ENCODE measurements around the gene FKBP5. TPM values are rescaled to one million over a fixed set of nuclear protein-coding genes. Genes with fewer than 3 reads are reported as not detected.

Gene FKBP5
- total RNA-seq, 1 experiment from 2014 or later: 28.3 TPM

- Histone ChIP-seq H3K9ac (ENCODE audit: low read length) (peak overlapping the region; percentile 97), H3K9me3 (ENCODE audit: low read length) (no peaks in the 10 kb centered on the region), H3K4me2 (ENCODE audit: low read depth, low read length, poor library complexity, severe bottlenecking) (peak overlapping the region; percentile 98), H3K4me1 (ENCODE audit: low read length) (peaks cover 58% of the 10 kb centered on the region), H3K4me3 (ENCODE audit: low read length) (peak overlapping the region; percentile 97), H3K79me2 (ENCODE audit: low read length) (no peaks in the 10 kb centered on the region), H3K27ac (ENCODE audit: low read length) (peak overlapping the region; percentile 85), H3K27me3 (ENCODE audit: low read length) (no peaks in the 10 kb centered on the region), H2AFZ (ENCODE audit: low read length) (peak overlapping the region; percentile 98), H3K9me2 (replicated peaks; ENCODE audit: insufficient read depth, low read length) (no peaks in the 10 kb centered on the region), H3K36me3 (ENCODE audit: insufficient read depth, low read length) (no peaks in the 10 kb centered on the region), H4K20me1 (ENCODE audit: insufficient read depth, low read depth, low read length) (no peaks in the 10 kb centered on the region)
- peak; percentile 96 for DNase-seq
These were observed 43.2 kb upstream of the FKBP5 start for GRCh38 chr6:35731736-35732532.

DNA sequence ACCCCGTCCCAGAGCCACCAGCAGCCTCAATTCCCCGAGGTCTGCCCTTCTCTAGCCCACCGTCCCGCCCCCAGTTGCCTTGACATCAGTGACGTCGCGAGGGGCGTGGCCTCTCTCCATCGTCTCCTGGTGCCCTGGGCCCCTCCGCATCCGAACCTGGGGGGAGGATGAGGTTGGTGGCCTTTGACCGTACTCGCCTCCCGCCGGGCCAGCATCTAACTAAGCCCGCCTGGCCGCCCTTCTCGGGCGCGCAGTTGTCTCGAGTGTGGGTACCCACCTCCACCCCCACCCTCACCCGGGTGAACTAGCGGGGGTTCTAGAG is 42.7 kb upstream of the FKBP5 start:
- Histone ChIP-seq H3K79me2 (ENCODE audit: low read length) (no peaks in the 10 kb centered on the region), H3K4me1 (ENCODE audit: low read length) (peaks cover 56% of the 10 kb centered on the region), H3K9me3 (ENCODE audit: low read length) (no peaks in the 10 kb centered on the region), H3K27me3 (ENCODE audit: low read length) (no peaks in the 10 kb centered on the region), H4K20me1 (ENCODE audit: insufficient read depth, low read depth, low read length) (no peaks in the 10 kb centered on the region), H3K9me2 (replicated peaks; ENCODE audit: insufficient read depth, low read length) (no peaks in the 10 kb centered on the region), H3K4me2 (ENCODE audit: low read depth, low read length, poor library complexity, severe bottlenecking) (peak overlapping the region; percentile 98), H2AFZ (ENCODE audit: low read length) (peak overlapping the region; percentile 98), H3K9ac (ENCODE audit: low read length) (peak overlapping the region; percentile 97), H3K36me3 (ENCODE audit: insufficient read depth, low read length) (no peaks in the 10 kb centered on the region), H3K27ac (ENCODE audit: low read length) (peak overlapping the region; percentile 85), H3K4me3 (ENCODE audit: low read length) (peak overlapping the region; percentile 97)
- peak; percentile 98 for DNase-seq

- Histone ChIP-seq H3K9ac (ENCODE audit: low read length) (peak overlapping the region; percentile 68), H4K20me1 (ENCODE audit: insufficient read depth, low read depth, low read length) (no peaks in the 10 kb centered on the region), H2AFZ (ENCODE audit: low read length) (peak overlapping the region; percentile 27; the same call in 1 of the 2 replicates), H3K4me1 (ENCODE audit: low read length) (peaks cover 53% of the 10 kb centered on the region), H3K27me3 (ENCODE audit: low read length) (no peaks in the 10 kb centered on the region), H3K9me2 (replicated peaks; ENCODE audit: insufficient read depth, low read length) (no peaks in the 10 kb centered on the region), H3K36me3 (ENCODE audit: insufficient read depth, low read length) (no peaks in the 10 kb centered on the region), H3K27ac (ENCODE audit: low read length) (0 out of 2 replicates have a peak overlapping the region, but pooled peaks have one; percentile 17), H3K9me3 (ENCODE audit: low read length) (no peaks in the 10 kb centered on the region), H3K4me3 (ENCODE audit: low read length) (peak overlapping the region; percentile 97), H3K4me2 (ENCODE audit: low read depth, low read length, poor library complexity, severe bottlenecking) (peak overlapping the region; percentile 98), H3K79me2 (ENCODE audit: low read length) (no peaks in the 10 kb centered on the region)
- no peak for DNase-seq
These were observed 42.2 kb upstream of the FKBP5 start for GRCh38 chr6:35730745-35731413.

- peaks cover 48% of the 10 kb centered on the region for H3K4me1 ChIP-seq (ENCODE audit: low read length)
- no peak for DNase-seq
- H3K9ac ChIP-seq (ENCODE audit: low read length): no peak overlapping the region
- H3K27ac ChIP-seq (ENCODE audit: low read length): no peak overlapping the region
- no peak overlapping the region for H2AFZ ChIP-seq (ENCODE audit: low read length)
- no peaks in the 10 kb centered on the region for H3K27me3 ChIP-seq (ENCODE audit: low read length)
- no peaks in the 10 kb centered on the region for H4K20me1 ChIP-seq (ENCODE audit: insufficient read depth, low read depth, low read length)
- H3K9me2 ChIP-seq (replicated peaks; ENCODE audit: insufficient read depth, low read length): no peaks in the 10 kb centered on the region
- H3K4me3 ChIP-seq (ENCODE audit: low read length): no peak overlapping the region
- H3K79me2 ChIP-seq (ENCODE audit: low read length): no peaks in the 10 kb centered on the region
- H3K9me3 ChIP-seq (ENCODE audit: low read length): no peaks in the 10 kb centered on the region
- H3K4me2 ChIP-seq (ENCODE audit: low read depth, low read length, poor library complexity, severe bottlenecking): no peak overlapping the region
- H3K36me3 ChIP-seq (ENCODE audit: insufficient read depth, low read length): no peaks in the 10 kb centered on the region
These were observed 41.0 kb upstream of the FKBP5 start for GRCh38 chr6:35729722-35730121.

GRCh38 chr6:35728683-35729678 is 40.3 kb upstream of the FKBP5 start:
- Histone ChIP-seq H3K27me3 (ENCODE audit: low read length) (no peaks in the 10 kb centered on the region), H3K36me3 (ENCODE audit: insufficient read depth, low read length) (no peaks in the 10 kb centered on the region), H3K4me2 (ENCODE audit: low read depth, low read length, poor library complexity, severe bottlenecking) (peak overlapping the region; percentile 99), H3K79me2 (ENCODE audit: low read length) (no peaks in the 10 kb centered on the region), H4K20me1 (ENCODE audit: insufficient read depth, low read depth, low read length) (no peaks in the 10 kb centered on the region), H3K27ac (ENCODE audit: low read length) (no peak overlapping the region), H3K4me3 (ENCODE audit: low read length) (peak overlapping the region; percentile 86; the same call in 1 of the 2 replicates), H3K9me2 (replicated peaks; ENCODE audit: insufficient read depth, low read length) (no peaks in the 10 kb centered on the region), H3K4me1 (ENCODE audit: low read length) (peaks cover 48% of the 10 kb centered on the region), H3K9me3 (ENCODE audit: low read length) (no peaks in the 10 kb centered on the region), H2AFZ (ENCODE audit: low read length) (peak overlapping the region; percentile 92), H3K9ac (ENCODE audit: low read length) (peak overlapping the region; percentile 85)
- DNase-seq: peak; percentile 56

DNA sequence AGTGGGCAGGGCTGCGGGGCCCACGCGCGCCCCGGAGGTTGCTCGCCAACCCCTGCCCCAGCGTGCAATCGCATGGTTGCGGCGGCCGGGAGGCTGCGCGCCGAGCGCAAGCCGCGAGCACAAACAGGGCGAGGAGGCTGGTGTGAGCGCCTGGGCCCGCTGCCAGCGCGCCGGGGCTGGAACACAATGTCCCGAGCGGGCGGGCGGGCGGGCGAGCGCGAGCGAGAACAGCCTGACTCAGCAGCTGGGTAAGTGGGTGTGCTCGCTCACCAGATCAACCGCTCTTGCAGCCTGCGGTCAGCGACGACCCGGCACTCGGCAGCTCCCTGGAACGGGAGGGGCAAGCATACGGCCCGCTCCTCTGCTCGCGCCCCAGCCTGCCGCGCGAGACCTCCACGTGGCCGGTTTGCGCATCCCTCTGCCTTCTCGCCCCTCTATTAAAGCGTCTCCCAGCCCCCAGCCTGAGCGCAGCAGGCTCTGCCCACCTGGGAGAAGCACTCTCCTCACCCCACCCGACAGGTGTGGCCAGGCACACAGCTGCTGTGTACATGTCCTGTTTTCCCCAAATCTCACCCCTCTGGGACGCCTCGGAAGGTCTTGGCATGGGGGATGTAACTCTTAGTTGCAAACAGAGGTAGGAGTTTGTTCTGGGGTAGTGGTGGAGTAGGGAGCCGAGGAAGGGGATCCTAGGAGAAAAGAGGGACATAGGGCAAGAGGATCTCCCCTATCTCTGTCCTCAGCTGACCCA is 39.4 kb upstream of the FKBP5 start:
- Histone ChIP-seq H3K4me1 (ENCODE audit: low read length) (peaks cover 48% of the 10 kb centered on the region), H3K9me2 (replicated peaks; ENCODE audit: insufficient read depth, low read length) (no peaks in the 10 kb centered on the region), H3K27me3 (ENCODE audit: low read length) (no peaks in the 10 kb centered on the region), H3K79me2 (ENCODE audit: low read length) (no peaks in the 10 kb centered on the region), H3K27ac (ENCODE audit: low read length) (0 out of 2 replicates have a peak overlapping the region, but pooled peaks have one; percentile 28), H3K4me2 (ENCODE audit: low read depth, low read length, poor library complexity, severe bottlenecking) (peak overlapping the region; percentile 99), H2AFZ (ENCODE audit: low read length) (peak overlapping the region; percentile 98), H3K9ac (ENCODE audit: low read length) (peak overlapping the region; percentile 85), H4K20me1 (ENCODE audit: insufficient read depth, low read depth, low read length) (no peaks in the 10 kb centered on the region), H3K36me3 (ENCODE audit: insufficient read depth, low read length) (no peaks in the 10 kb centered on the region), H3K9me3 (ENCODE audit: low read length) (no peaks in the 10 kb centered on the region), H3K4me3 (ENCODE audit: low read length) (peak overlapping the region; percentile 86)
- peak; percentile 84 for DNase-seq

DNA sequence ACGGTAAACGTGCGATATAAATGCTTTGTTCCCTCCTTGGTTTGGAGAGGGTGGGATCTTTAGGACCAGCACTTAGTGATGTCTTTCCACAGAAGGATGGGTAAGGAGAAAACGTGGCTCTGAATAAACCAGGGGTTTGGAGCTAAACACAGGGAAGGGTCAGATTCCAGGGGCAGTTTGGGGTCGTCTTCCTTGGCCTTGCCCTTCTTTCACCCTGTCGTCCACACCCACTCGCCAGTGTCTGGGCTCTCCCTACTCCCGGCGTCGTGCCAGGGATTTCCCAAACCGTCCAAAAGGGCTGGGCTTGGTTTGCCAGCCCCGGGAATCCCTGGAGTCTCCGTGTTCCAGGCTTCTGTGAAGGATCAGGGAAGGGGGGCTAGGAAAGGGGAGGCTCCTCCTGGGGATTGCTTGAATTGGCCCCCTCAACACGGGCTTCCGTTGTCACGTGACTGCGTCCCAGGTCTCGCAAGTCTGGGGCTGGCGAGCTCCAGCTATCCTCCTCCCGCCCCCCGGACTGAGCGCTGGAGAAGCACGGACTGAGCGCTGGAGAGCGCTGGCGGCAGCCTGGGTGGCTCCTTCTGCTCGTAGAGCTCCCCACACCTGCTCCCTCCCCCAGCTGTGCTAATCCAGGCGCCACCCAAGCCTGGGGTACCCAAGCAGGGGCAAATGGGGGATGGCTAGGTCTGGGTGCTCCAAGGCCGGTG is 38.7 kb upstream of the FKBP5 start:
- Histone ChIP-seq H3K4me3 (ENCODE audit: low read length) (peak overlapping the region; percentile 86), H3K27ac (ENCODE audit: low read length) (no peak overlapping the region)

More for the DNA sequence above, 38.7 kb upstream of the FKBP5 start:
- no peaks in the 10 kb centered on the region for H3K27me3 ChIP-seq (ENCODE audit: low read length)
- H3K9me2 ChIP-seq (replicated peaks; ENCODE audit: insufficient read depth, low read length): no peaks in the 10 kb centered on the region
- no peaks in the 10 kb centered on the region for H4K20me1 ChIP-seq (ENCODE audit: insufficient read depth, low read depth, low read length)
- H2AFZ ChIP-seq (ENCODE audit: low read length): peak overlapping the region; percentile 98
- no peaks in the 10 kb centered on the region for H3K79me2 ChIP-seq (ENCODE audit: low read length)
- no peaks in the 10 kb centered on the region for H3K36me3 ChIP-seq (ENCODE audit: insufficient read depth, low read length)
- H3K9me3 ChIP-seq (ENCODE audit: low read length): no peaks in the 10 kb centered on the region
- peak; percentile 79 for DNase-seq
- peak overlapping the region; percentile 85 for H3K9ac ChIP-seq (ENCODE audit: low read length)
- peaks cover 44% of the 10 kb centered on the region for H3K4me1 ChIP-seq (ENCODE audit: low read length)
- peak overlapping the region; percentile 99 for H3K4me2 ChIP-seq (ENCODE audit: low read depth, low read length, poor library complexity, severe bottlenecking)

Measured in Karpas-422 (cell line).